NCI-H2227 treated with DMSO at 0.1 percent for 48 hours (cell line): ENCODE data around the gene PTPN12.
"Not testable (repeated sequence)": the region's sequence is repeated elsewhere in the genome, so short reads cannot be mapped to it uniquely, and the experiment has no call there.

ENCODE experiments used
- DNase-seq: peaks from one replicate; lab custom pipeline; 2025; lab: John Stamatoyannopoulos, UW

Gene PTPN12

DNA sequence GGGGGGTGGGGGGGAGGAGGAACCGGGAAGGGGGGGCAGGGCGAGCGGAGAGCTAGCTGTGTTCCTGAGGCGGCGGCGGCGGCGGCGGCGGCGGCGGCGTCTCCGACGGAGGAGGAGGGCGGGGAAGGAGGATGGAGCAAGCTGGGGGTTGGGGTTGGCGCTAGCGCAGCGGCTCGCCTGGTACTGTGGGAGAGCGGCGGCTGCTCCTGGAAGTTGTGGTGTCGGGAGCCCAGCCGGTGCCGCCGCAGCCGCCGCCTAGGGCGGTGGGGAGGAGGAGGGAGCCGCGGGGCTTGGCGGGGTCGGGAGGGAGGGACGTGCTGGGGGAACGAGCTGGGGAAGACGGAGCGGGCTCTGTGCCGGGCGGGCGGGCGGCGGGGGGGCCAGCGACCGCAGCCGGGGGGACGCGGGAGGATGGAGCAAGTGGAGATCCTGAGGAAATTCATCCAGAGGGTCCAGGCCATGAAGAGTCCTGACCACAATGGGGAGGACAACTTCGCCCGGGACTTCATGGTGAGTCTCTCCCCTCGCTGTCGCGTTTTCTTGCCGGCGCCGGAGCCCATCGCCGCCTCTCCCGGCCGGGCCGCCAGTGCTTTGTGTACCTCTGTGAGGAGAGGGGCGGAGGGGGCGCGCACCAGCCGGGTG lies at the start of gene PTPN12:
Gene PTPN12, plus strand, starts transcription at position 160 of the 642 bp plus-strand sequence. Its CDS starts 252 bp downstream, at position 412.
- DNase-seq = no peak

GRCh38 chr7:77488986-77489385 lies 48.1 kb upstream of the PTPN12 start:
- no peak for DNase-seq

GRCh38 chr7:77497079-77497478 lies 40.0 kb upstream of the PTPN12 start:
- no peak for DNase-seq

DNA sequence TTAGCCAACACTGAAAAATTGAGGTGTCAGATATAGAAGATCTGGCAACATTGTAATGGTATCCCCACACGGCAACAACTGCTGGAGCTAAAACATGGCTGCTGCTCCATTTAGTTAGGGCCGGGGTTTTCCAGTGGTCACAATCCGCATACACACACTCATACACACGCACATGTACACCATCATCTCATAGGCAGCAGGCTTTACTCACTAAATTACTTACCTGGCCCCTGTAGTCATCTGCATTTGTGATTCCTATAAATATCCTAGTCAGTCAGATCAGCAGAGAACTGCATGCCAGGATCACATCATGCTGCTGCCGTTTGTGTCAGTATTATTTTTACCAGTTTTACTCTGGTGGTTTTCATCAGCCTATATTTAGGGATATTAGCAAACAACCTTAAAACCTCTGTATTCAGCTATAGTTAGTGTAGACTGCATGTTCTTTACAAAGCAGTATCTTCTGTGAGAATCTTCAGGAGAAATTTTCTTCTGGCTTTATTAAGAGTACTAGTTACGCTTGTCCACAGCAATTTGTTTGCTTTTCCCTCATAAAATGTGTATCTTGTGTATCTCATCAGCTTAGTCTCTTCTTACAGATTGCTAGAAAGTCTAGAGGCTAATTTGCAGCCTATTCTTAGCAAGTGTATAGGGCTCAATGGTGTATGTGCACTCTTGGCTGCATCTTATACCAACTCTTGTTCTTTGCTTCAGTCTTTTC lies 38.3 kb upstream of the PTPN12 start:
- peak; percentile 69 for DNase-seq

DNA sequence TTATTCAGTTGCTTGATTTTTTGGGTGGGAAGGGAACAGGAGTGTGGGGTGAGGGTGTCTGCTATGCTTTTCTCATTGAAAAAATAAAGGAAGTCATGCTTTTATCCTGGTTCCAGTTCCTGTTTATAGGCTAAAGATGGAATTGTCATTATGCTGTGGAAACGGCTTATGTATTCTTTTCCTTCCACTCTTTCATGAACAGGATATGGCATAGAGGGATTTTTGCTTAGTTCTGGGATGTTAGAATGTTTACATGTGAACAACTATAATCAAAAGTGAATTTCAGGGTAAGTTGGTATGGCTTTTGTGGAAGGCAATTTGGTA lies 35.9 kb upstream of the PTPN12 start:
- DNase-seq = no peak

DNA sequence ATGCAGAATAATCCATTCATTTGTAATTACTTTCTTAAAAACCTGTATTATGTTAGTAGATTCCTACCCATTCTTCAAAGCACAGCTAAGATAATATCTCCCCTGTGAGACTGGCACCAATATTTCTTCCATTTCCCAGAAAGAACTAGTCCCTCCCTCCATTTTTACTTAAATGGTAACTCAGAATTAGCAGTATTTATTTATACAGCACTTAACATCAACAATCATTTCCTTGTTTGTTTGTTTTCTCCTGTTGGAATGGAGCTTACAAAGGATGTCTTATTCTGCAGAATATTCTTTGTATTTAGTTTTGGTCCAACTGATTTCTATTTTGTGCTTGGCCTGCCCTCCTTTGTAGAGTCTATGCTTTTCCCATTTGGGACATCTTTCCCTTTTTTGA lies 32.1 kb upstream of the PTPN12 start:
- DNase-seq = no peak

- DNase-seq = no peak
Measured at GRCh38 chr7:77506899-77507298, 30.2 kb upstream of the PTPN12 start.

- DNase-seq = not testable (repeated sequence)
Measured at GRCh38 chr7:77513002-77513670, 24.0 kb upstream of the PTPN12 start.

GRCh38 chr7:77516085-77516484 lies 21.0 kb upstream of the PTPN12 start:
- DNase-seq = no peak

DNA sequence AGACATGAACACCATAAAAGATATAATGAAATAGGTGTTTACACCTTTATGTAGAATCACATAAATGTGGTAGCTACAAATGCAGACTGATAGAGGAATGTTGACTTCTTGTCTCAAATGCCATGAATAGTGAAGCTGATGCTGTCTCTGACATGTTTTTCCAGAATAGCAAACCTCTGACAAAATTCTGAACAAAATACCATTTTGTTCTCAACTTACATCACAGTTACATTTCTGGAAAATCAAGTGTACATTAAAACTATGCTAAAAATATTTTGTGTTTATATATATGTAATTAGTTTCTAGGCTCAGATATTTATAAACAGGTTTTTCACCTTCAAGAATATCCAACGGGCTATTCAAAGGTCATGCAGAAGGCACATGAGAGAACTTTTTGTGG lies 16.8 kb upstream of the PTPN12 start:
- no peak for DNase-seq

DNA sequence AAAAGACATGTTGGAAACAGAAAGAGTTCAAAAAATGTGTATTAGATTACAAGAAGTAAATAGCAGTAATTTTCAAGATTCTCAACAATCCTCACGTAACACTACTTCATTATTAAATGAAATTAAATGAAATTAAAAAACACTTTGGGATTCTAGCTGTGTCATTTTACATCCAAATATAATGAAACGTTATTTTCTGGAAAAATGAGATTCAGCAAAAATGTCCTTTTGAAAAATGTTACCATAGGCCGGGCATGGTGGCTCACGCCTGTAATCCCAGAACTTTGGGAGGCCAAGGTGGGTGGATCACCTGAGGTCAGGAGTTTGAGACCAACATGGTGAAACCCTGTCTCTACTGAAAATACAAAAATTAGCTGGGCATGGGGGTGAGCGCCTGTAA lies 15.6 kb upstream of the PTPN12 start:
- not testable (repeated sequence) for DNase-seq

- no peak for DNase-seq
Measured at GRCh38 chr7:77524731-77525130, 12.4 kb upstream of the PTPN12 start.

GRCh38 chr7:77525231-77525630 lies 11.9 kb upstream of the PTPN12 start:
- no peak for DNase-seq

- DNase-seq = no peak
Measured at GRCh38 chr7:77528368-77528767, 8.7 kb upstream of the PTPN12 start.

- no peak for DNase-seq
Measured at GRCh38 chr7:77529279-77529678, 7.8 kb upstream of the PTPN12 start.

DNA sequence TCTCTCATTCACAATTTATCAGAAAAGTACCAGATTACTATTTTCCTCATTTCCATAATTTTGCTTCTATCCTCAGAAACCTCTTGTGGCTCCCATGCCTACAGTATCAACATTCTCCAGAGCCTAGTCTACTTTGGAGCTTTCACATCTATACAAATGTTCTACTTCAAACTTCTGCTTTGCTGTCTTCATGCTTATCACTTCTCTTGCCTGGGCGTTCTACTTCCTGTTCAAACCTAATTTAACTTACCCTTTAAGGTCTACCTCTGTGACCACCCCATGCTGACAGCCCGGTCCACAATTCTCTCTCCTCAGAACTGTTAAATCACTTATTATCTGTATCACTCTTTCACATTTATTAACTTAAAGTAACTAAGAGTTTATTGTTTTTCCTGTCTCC lies 6.1 kb upstream of the PTPN12 start:
- no peak for DNase-seq

DNA sequence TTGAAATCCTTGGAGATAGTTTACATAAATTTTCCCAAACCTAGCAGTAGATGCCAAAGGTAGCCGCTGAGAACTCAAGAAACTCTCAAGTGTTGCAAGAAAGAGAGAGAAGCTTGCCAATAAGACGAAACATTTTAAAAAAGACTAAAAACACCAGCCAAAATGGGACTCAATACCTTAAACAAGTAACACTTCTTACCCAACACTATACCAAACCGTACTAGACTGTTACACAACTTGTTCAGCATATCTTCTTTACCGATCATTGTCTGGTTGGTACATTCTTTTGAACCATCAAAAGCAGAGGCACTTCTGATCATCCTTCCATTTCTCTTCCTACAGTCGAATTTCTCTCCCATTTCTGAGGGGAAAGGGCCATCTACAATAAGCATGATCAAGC lies 4.8 kb upstream of the PTPN12 start:
- DNase-seq = no peak

- not testable (repeated sequence) for DNase-seq
Measured at GRCh38 chr7:77532732-77533131, 4.4 kb upstream of the PTPN12 start.

DNA sequence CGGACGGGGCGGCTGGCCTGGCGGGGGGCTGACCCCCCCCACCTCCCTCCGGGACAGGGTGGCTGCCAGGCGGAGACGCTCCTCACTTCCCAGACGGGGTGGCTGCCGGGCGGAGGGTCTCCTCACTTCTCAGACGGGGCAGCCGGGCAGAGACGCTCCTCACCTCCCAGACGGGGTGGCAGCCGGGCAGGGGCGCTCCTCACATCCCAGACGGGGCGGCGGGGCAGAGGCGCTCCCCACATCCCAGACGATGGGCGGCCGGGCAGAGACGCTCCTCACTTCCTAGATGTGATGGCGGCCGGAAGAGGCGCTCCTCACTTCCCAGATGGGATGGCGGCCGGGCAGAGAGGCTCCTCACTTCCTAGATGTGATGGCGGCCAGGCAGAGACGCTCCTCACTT lies 3.0 kb upstream of the PTPN12 start:
- DNase-seq = not testable (repeated sequence)

GRCh38 chr7:77536017-77536412 lies 1.1 kb upstream of the PTPN12 start:
- DNase-seq = no peak

DNA sequence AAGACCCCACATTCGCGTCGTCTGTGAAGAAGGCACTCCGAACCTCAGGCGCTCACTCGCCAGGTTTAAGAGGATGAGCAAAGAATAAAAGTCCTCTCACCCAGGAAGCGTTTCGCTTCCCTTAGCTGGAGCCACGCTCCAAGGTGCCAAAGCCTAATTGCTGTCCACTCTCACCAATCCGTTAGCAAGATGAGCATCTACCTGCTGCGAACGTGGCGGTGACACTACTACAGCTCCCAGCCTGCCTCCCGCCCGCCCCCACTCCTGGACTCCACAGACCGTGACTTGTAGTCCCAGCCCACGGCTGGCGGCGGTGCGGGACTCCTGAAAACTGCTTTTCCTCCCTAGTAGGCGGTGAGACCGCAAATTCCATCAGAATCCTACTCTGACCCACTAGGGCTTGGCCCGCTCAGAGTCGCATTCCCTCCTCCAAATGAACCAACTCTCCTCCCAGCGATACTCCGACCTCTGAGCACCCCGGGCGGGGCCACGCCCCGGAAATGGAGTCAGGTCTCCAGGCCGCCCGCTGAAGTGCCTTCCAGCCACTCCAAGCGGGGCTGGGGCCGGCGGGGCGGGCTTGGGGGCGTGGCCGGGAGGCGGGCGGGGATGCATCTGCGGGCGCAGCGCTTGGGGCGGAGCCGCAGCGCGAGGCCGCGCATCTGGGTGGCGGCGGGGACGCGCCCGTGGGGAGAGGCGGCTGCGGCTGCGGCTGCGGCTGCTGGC lies 521 bp upstream of the PTPN12 start:
- peak; percentile 97 for DNase-seq

- peak; percentile 70 for DNase-seq
Measured at GRCh38 chr7:77537778-77538280, 734 bp downstream of the PTPN12 start.
